Transverse colon (tissue), 4 donors: ENCODE results near the gene CXCR1. TPM values are rescaled to one million over a fixed set of nuclear protein-coding genes. Genes with fewer than 3 reads are reported as not detected.

Source experiments
- DNase-seq: peaks from one replicate; pipeline ENCODE4 v3.0.0-alpha.2; 2019
- H3K27ac ChIP-seq, 4 donors: fragments of 200-600 bp; sonication (generic); 2 replicates each; pipeline ENCODE4 v1.5.1; 2016 to 2018; ENCODE audit warnings: inconsistent platforms in 4 of 4
- H3K27me3 ChIP-seq: fragments of 200-600 bp; sonication (generic); 2 replicates; pipeline ENCODE4 v1.5.1; 2017; ENCODE audit warnings: inconsistent platforms
- H3K36me3 ChIP-seq, 4 donors: fragments of 200-600 bp; sonication (generic); 2 replicates each; pipeline ENCODE4 v1.5.1; 2017 to 2019; ENCODE audit warnings: inconsistent platforms in 4 of 4
- H3K4me1 ChIP-seq, 4 donors: fragments of 200-600 bp; sonication (generic); 2 replicates each; pipeline ENCODE4 v1.5.1; 2017 to 2020; ENCODE audit warnings: inconsistent platforms in 4 of 4
- H3K4me3 ChIP-seq, 4 donors: fragments of 200-600 bp; sonication (generic); 1 replicate in 1 of 4; 2 replicates in 3 of 4; pipeline versions ENCODE4 v1.5.1 to v1.6.1; 2017 to 2019; ENCODE audit warnings: inconsistent platforms in 4 of 4
- H3K9me3 ChIP-seq, 2 donors: fragments of 200-600 bp; sonication (generic); 2 replicates each; pipeline ENCODE4 v1.5.1; 2017 to 2019; ENCODE audit warnings: inconsistent platforms in 2 of 2
- CTCF ChIP-seq, 5 experiments: fragments of 200-600 bp in 3 of 5; fragments of 450-650 bp in 2 of 5; sonication (generic) in 3 of 5; IDR thresholded peaks; 1 replicate in 2 of 5; 2 replicates in 3 of 5; pipeline ENCODE4 v1.5.1; 2016 to 2017; ENCODE audit warnings: antibody characterized with exemption in 5 of 5, inconsistent platforms in 3 of 5, mild to moderate bottlenecking in 2 of 5, moderate library complexity in 1 of 5
- EP300 ChIP-seq: sonication (generic); formaldehyde crosslinking; IDR thresholded peaks from one replicate; pipeline ENCODE4 v1.6.1; 2017; ENCODE audit warnings: antibody characterized with exemption, low read depth
- POLR2A ChIP-seq: fragments of 450-650 bp; IDR thresholded peaks from one replicate; pipeline ENCODE4 v1.6.1; 2016; ENCODE audit warnings: antibody characterized with exemption, mild to moderate bottlenecking, moderate library complexity
- POLR2AphosphoS5 ChIP-seq, 3 donors: sonication (generic); formaldehyde crosslinking; IDR thresholded peaks; one replicate each; pipeline ENCODE4 v1.6.1; 2016; ENCODE audit warnings: antibody characterized with exemption in 3 of 3
- WGBS, 2 donors: methylation state at CpG; one replicate each; pipeline ENCODE4 v1.1.5; 2018; ENCODE audit warnings: low coverage in 1 of 2; 5-methylcytosine and 5-hydroxymethylcytosine counted together
- in situ Hi-C, 4 donors: fragments of 200-750 bp; cut with MboI; loops; one replicate each; pipeline versions ENCODE4 v1.15.0 to v1.15.1; 2017; ENCODE audit warnings: low sequenced_read_pairs in 3 of 4, low pct_ligation_motif_present in 1 of 4, low pct_unique_long_range_greater_than_20kb in 1 of 4
- intact Hi-C: fragments of 100-400 bp; cut with DNase I; formaldehyde crosslinking; loops from one replicate; pipeline ENCODE4 v1.15.1; 2023; ENCODE audit warnings: low total_unique reads
- total RNA-seq, 4 donors: library from RNA; depleted of rRNA; stranded (reverse); fragments of >200 nt; gene quantifications; one replicate each; pipeline ENCODE4 v1.1.0, GENCODE V29; 2016

The CXCR1 gene
- total RNA-seq, 4 donors from 2014 or later: 0.14 TPM; not detected in 3

DNA sequence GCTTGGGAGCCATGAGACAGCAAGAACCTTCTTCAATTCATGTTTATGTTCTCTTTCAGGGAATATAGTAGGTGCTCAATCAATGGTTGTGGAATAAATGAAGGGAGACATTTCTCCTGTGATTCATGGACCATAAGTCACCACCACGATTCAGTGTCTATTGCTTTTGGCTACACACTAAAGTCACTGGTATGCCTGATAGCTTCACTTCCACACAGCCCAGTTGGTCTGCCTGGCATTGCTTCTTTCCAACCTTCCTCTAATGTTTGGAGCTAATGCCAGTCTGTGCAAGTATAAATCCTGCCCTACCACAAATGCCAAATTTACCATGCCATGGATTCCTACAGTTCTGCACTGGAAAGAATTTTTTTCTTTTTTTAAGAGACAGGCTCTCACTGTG lies 1.3 kb upstream of the CXCR1 start:
- intact Hi-C loops: no loop called here
- Histone ChIP-seq H3K9me3 (no peaks in the 10 kb centered on the region), H3K4me3 (no peak overlapping the region), H3K4me1 (peaks cover 0 to 5% (median 1%) of the 10 kb centered on the region in 4 donors), H3K36me3 (no peaks in the 10 kb centered on the region), H3K27ac (no peak overlapping the region), H3K27me3 (no peaks in the 10 kb centered on the region)
- in situ Hi-C loops: no loop called here
- no peak for DNase-seq
- 62 to 67% methylated on average over 1 of the region's 1 CpG for WGBS, 2 donors
- TF ChIP-seq EP300 (no peak), CTCF (IDR thresholded peaks at IDR 0.05) (no peak), POLR2A (no peak), POLR2AphosphoS5 (IDR thresholded peaks at IDR 0.05) (no peak)

- no peaks in the 10 kb centered on the region for H3K27me3 ChIP-seq
- DNase-seq: no peak
- H3K27ac ChIP-seq: no peak overlapping the region
- H3K4me3 ChIP-seq: no peak overlapping the region
- H3K4me1 ChIP-seq: peaks cover 0 to 5% (median 1%) of the 10 kb centered on the region in 4 donors
- H3K9me3 ChIP-seq: no peaks in the 10 kb centered on the region
- TF ChIP-seq POLR2AphosphoS5 (IDR thresholded peaks at IDR 0.05): no peak
- no peak for TF ChIP-seq EP300
- TF ChIP-seq POLR2A: no peak
- no peak for TF ChIP-seq CTCF (IDR thresholded peaks at IDR 0.05)
- H3K36me3 ChIP-seq: no peaks in the 10 kb centered on the region
- 71 to 85% methylated on average over 1 of the region's 1 CpG for WGBS, 2 donors
- intact Hi-C loops (no loop called here), in situ Hi-C loops (no loop called here)
These were observed 3.9 kb downstream of the CXCR1 start for GRCh38 chr2:218162814-218163213.

DNA sequence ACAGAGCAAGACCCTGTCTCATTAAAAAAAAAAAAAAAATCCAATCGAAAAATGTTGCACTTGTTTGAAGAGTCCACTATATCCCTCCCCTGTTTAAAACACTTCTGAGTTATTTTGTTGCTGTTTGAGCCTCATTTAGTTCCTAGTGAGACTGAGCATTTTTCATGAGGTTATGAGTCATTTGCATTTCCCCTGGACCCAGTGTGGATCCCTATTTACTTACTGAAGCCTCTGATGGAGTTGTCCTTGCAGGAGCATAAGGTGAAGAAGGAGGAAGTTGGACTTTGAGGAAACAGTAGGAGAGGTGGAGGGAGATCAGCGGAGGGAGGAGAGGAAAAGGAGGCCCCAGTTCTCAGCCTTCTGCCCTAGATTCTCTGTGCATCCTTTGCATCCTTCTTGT lies 5.1 kb downstream of the CXCR1 start:
- no peak overlapping the region for H3K27ac ChIP-seq
- 71 to 85% methylated on average over 2 of the region's 2 CpGs for WGBS, 2 donors
- TF ChIP-seq POLR2AphosphoS5 (IDR thresholded peaks at IDR 0.05) (no peak), POLR2A (no peak), CTCF (IDR thresholded peaks at IDR 0.05) (no peak), EP300 (no peak)
- DNase-seq: no peak
- H3K27me3 ChIP-seq: no peaks in the 10 kb centered on the region
- H3K4me1 ChIP-seq: peaks cover 0 to 2% (median under 1%) of the 10 kb centered on the region in 4 donors
- H3K36me3 ChIP-seq: no peaks in the 10 kb centered on the region
- in situ Hi-C loops (no loop called here), intact Hi-C loops (no loop called here)
- H3K4me3 ChIP-seq: no peak overlapping the region
- no peaks in the 10 kb centered on the region for H3K9me3 ChIP-seq

DNA sequence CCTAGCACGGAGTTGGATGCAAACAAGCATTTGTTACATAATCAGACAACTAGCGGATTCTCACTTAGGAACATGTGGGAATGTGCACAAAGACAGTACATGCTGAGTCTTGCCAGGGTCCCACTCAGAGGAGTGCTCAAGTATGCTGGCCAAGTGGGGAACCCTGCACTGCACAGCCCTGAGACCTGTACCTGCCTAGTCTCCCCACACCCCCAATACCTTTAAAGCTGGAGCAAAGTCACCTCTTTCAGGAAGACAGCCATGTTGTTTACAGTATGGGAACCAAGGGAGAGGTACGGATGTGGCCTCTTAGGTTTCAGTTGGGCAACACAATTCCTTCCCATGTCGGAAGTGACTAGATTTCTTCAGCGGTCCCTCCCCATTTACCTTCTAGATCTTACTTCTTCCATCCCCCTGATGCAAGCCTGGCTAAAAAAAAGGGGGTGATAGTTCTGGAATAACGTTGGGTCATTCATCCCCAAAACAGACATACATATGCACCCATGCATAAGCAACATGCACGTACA lies 10.7 kb downstream of the CXCR1 start:
- Histone ChIP-seq H3K4me3 (no peak overlapping the region), H3K9me3 (no peaks in the 10 kb centered on the region), H3K4me1 (no peaks in the 10 kb centered on the region), H3K36me3 (no peaks in the 10 kb centered on the region), H3K27me3 (no peaks in the 10 kb centered on the region), H3K27ac (no peak overlapping the region)
- DNase-seq: no peak
- intact Hi-C loops (no loop called here), in situ Hi-C loops (no loop called here)
- WGBS, 2 donors: 80 to 82% methylated on average over 1 to 7 of the region's 7 CpGs
- no peak for TF ChIP-seq CTCF (IDR thresholded peaks at IDR 0.05)
- TF ChIP-seq EP300: no peak
- no peak for TF ChIP-seq POLR2A
- no peak for TF ChIP-seq POLR2AphosphoS5 (IDR thresholded peaks at IDR 0.05)
